SIG-M5 (cell line): ENCODE results near the gene HNRNPA3.
"Not testable (repeated sequence)": the region's sequence is repeated elsewhere in the genome, so short reads cannot be mapped to it uniquely, and the experiment has no call there.

Experiments used
- DNase-seq: peaks from one replicate; lab custom pipeline; 2025; lab: John Stamatoyannopoulos, UW

HNRNPA3 gene

GRCh38 chr2:177212106-177212890 is at the start of gene HNRNPA3:
HNRNPA3 (plus strand) TSS chr2:177212794; CDS start chr2:177212800, 6 bp downstream.
- DNase-seq = peak; percentile 88

- DNase-seq = no peak
Observed at GRCh38 chr2:177164131-177164530, 48.5 kb upstream of the HNRNPA3 start.

GRCh38 chr2:177164584-177165052 is 48.0 kb upstream of the HNRNPA3 start:
- no peak for DNase-seq

GRCh38 chr2:177165061-177165583 is 47.5 kb upstream of the HNRNPA3 start:
- DNase-seq = no peak

GRCh38 chr2:177165721-177166711 is 46.6 kb upstream of the HNRNPA3 start:
- DNase-seq = no peak

GRCh38 chr2:177169810-177170514 is 42.6 kb upstream of the HNRNPA3 start:
- DNase-seq = no peak

- DNase-seq = peak; percentile 12
Observed at GRCh38 chr2:177171418-177171865, 41.2 kb upstream of the HNRNPA3 start.

GRCh38 chr2:177172034-177172880 is 40.3 kb upstream of the HNRNPA3 start:
- no peak for DNase-seq

- no peak for DNase-seq
Observed at GRCh38 chr2:177174486-177174885, 38.1 kb upstream of the HNRNPA3 start.

- DNase-seq = no peak
Observed at GRCh38 chr2:177175917-177176668, 36.5 kb upstream of the HNRNPA3 start.

GRCh38 chr2:177178797-177179196 is 33.8 kb upstream of the HNRNPA3 start:
- no peak for DNase-seq

- no peak for DNase-seq
Observed at GRCh38 chr2:177179227-177179626, 33.4 kb upstream of the HNRNPA3 start.

- DNase-seq = not testable (repeated sequence)
Observed at GRCh38 chr2:177179671-177180070, 32.9 kb upstream of the HNRNPA3 start.

- no peak for DNase-seq
Observed at GRCh38 chr2:177180269-177181000, 32.2 kb upstream of the HNRNPA3 start.

- no peak for DNase-seq
Observed at GRCh38 chr2:177183860-177184259, 28.7 kb upstream of the HNRNPA3 start.

- DNase-seq = no peak
Observed at GRCh38 chr2:177184606-177185005, 28.0 kb upstream of the HNRNPA3 start.

GRCh38 chr2:177186038-177186437 is 26.6 kb upstream of the HNRNPA3 start:
- not testable (repeated sequence) for DNase-seq

GRCh38 chr2:177187631-177188312 is 24.8 kb upstream of the HNRNPA3 start:
- DNase-seq = no peak
